ENCODE results near the gene AIFM2.

Gene AIFM2

GRCh38 chr10:70137135-70137534, 4.5 kb upstream of the AIFM2 start:
- no peak overlapping the region for H2AFZ ChIP-seq (ENCODE audit: low read length)
- no peak overlapping the region for H3K27ac ChIP-seq (ENCODE audit: low read length)

GRCh38 chr10:70135684-70136083, 3.1 kb upstream of the AIFM2 start:
- Histone ChIP-seq H3K27me3 (replicated peaks; ENCODE audit: insufficient read depth, low read length) (no peaks in the 10 kb centered on the region), H2AFZ (ENCODE audit: low read length) (no peak overlapping the region), H3F3A (ENCODE audit: insufficient read depth, low read length) (no peaks in the 10 kb centered on the region), H3K79me2 (ENCODE audit: low read length) (peaks cover 22% of the 10 kb centered on the region), H3K9ac (ENCODE audit: low read length) (no peak overlapping the region), H3K4me1 (ENCODE audit: low read length) (peaks cover 5% of the 10 kb centered on the region), H3K4me2 (ENCODE audit: low read depth, low read length) (no peak overlapping the region), H3K36me3 (replicated peaks; ENCODE audit: insufficient read depth, low read length) (no peaks in the 10 kb centered on the region), H4K20me1 (ENCODE audit: insufficient read depth, low read length) (no peaks in the 10 kb centered on the region), H3K9me3 (replicated peaks; ENCODE audit: insufficient read depth, low read length) (no peaks in the 10 kb centered on the region), H3K4me3 (ENCODE audit: low read length) (no peak overlapping the region), H3K27ac (ENCODE audit: low read length) (no peak overlapping the region), H3K9me2 (replicated peaks; ENCODE audit: insufficient read depth, low read length) (no peaks in the 10 kb centered on the region)
- TF ChIP-seq CTCF (IDR thresholded peaks at IDR 0.05; ENCODE audit: low read length) (no peak), EZH2 (optimal IDR thresholded peaks at IDR 0.05; ENCODE audit: low read depth, low read length) (no peak), EZH2phosphoT487 (IDR thresholded peaks at IDR 0.05; ENCODE audit: low read length) (no peak)
- DNase-seq = no peak

More at GRCh38 chr10:70137135-70137534, 4.5 kb upstream of the AIFM2 start:
- no peaks in the 10 kb centered on the region for H4K20me1 ChIP-seq (ENCODE audit: insufficient read depth, low read length)
- H3K4me2 ChIP-seq (ENCODE audit: low read depth, low read length) = no peak overlapping the region
- H3K79me2 ChIP-seq (ENCODE audit: low read length) = peaks cover 7% of the 10 kb centered on the region
- no peaks in the 10 kb centered on the region for H3K9me3 ChIP-seq (replicated peaks; ENCODE audit: insufficient read depth, low read length)
- peaks cover 5% of the 10 kb centered on the region for H3K4me1 ChIP-seq (ENCODE audit: low read length)
- H3K27me3 ChIP-seq (replicated peaks; ENCODE audit: insufficient read depth, low read length) = no peaks in the 10 kb centered on the region
- H3K36me3 ChIP-seq (replicated peaks; ENCODE audit: insufficient read depth, low read length) = no peaks in the 10 kb centered on the region
- no peak overlapping the region for H3K9ac ChIP-seq (ENCODE audit: low read length)
- no peak for TF ChIP-seq EZH2phosphoT487 (IDR thresholded peaks at IDR 0.05; ENCODE audit: low read length)
- TF ChIP-seq EZH2 (optimal IDR thresholded peaks at IDR 0.05; ENCODE audit: low read depth, low read length) = no peak
- TF ChIP-seq CTCF (IDR thresholded peaks at IDR 0.05; ENCODE audit: low read length) = no peak
- DNase-seq = no peak
- no peak overlapping the region for H3K4me3 ChIP-seq (ENCODE audit: low read length)
- no peaks in the 10 kb centered on the region for H3K9me2 ChIP-seq (replicated peaks; ENCODE audit: insufficient read depth, low read length)
- no peaks in the 10 kb centered on the region for H3F3A ChIP-seq (ENCODE audit: insufficient read depth, low read length)

- no peaks in the 10 kb centered on the region for H3K27me3 ChIP-seq (replicated peaks; ENCODE audit: insufficient read depth, low read length)
- H3K27ac ChIP-seq (ENCODE audit: low read length) = no peak overlapping the region
- H3K4me2 ChIP-seq (ENCODE audit: low read depth, low read length) = no peak overlapping the region
- H3K9ac ChIP-seq (ENCODE audit: low read length) = no peak overlapping the region
- H3K4me1 ChIP-seq (ENCODE audit: low read length) = peaks cover 5% of the 10 kb centered on the region
- no peak overlapping the region for H3K4me3 ChIP-seq (ENCODE audit: low read length)
- H3F3A ChIP-seq (ENCODE audit: insufficient read depth, low read length) = no peaks in the 10 kb centered on the region
- DNase-seq = no peak
- H3K79me2 ChIP-seq (ENCODE audit: low read length) = peaks cover 28% of the 10 kb centered on the region
- no peak for TF ChIP-seq EZH2phosphoT487 (IDR thresholded peaks at IDR 0.05; ENCODE audit: low read length)
- TF ChIP-seq EZH2 (optimal IDR thresholded peaks at IDR 0.05; ENCODE audit: low read depth, low read length) = no peak
- no peak for TF ChIP-seq CTCF (IDR thresholded peaks at IDR 0.05; ENCODE audit: low read length)
- no peak overlapping the region for H2AFZ ChIP-seq (ENCODE audit: low read length)
- H4K20me1 ChIP-seq (ENCODE audit: insufficient read depth, low read length) = no peaks in the 10 kb centered on the region
- H3K36me3 ChIP-seq (replicated peaks; ENCODE audit: insufficient read depth, low read length) = no peaks in the 10 kb centered on the region
- no peaks in the 10 kb centered on the region for H3K9me3 ChIP-seq (replicated peaks; ENCODE audit: insufficient read depth, low read length)
- H3K9me2 ChIP-seq (replicated peaks; ENCODE audit: insufficient read depth, low read length) = no peaks in the 10 kb centered on the region
Observed at GRCh38 chr10:70135046-70135445, 2.4 kb upstream of the AIFM2 start.
